ENCODE results near the gene ZNF778. TPM values are rescaled to one million over a fixed set of nuclear protein-coding genes. Genes with fewer than 3 reads are reported as not detected.

The ZNF778 gene
- total and polyA plus RNA-seq, 2 of the 13 experiments (the other 11 are each of a cell fraction or from before 2014, with no cell fraction given): 3.8 to 7.2 TPM

GRCh38 chr16:89200850-89201411, 16.6 kb upstream of the ZNF778 start (continued):
- TF ChIP-seq AFF4 (CRISPR knock-in tag; IDR thresholded peaks at IDR 0.05) (no peak), MYNN (CRISPR knock-in tag; IDR thresholded peaks at IDR 0.05; ENCODE audit: low read depth) (no peak), MAFG (CRISPR knock-in tag; IDR thresholded peaks at IDR 0.05) (no peak), ZBTB37 (CRISPR knock-in tag; IDR thresholded peaks at IDR 0.05) (no peak), ZNF501 (CRISPR knock-in tag; IDR thresholded peaks at IDR 0.05) (no peak), ZBTB39 (CRISPR knock-in tag; IDR thresholded peaks at IDR 0.05) (no peak), TOE1 (CRISPR knock-in tag; IDR thresholded peaks at IDR 0.05) (no peak), ZNF441 (CRISPR knock-in tag; IDR thresholded peaks at IDR 0.05; ENCODE audit: borderline replicate concordance) (no peak), ZNF7 (CRISPR knock-in tag; IDR thresholded peaks at IDR 0.05) (no peak), HNF4A (CRISPR knock-in tag; IDR thresholded peaks at IDR 0.05) (no peak), ZFP62 (CRISPR knock-in tag; IDR thresholded peaks at IDR 0.05) (no peak), FOXA1 (IDR thresholded peaks at IDR 0.05) (no peak), FOXA1 (CRISPR knock-in tag; IDR thresholded peaks at IDR 0.05) (no peak), ZNF367 (CRISPR knock-in tag; IDR thresholded peaks at IDR 0.05; ENCODE audit: borderline replicate concordance) (no peak), ZNF597 (CRISPR knock-in tag; IDR thresholded peaks at IDR 0.05) (no peak), ZNF543 (CRISPR knock-in tag; IDR thresholded peaks at IDR 0.05) (no peak), FOXJ3 (CRISPR knock-in tag; IDR thresholded peaks at IDR 0.05; ENCODE audit: borderline replicate concordance) (no peak), KDM5B (CRISPR knock-in tag; IDR thresholded peaks at IDR 0.05; ENCODE audit: borderline replicate concordance) (no peak), BRD4 (CRISPR knock-in tag; IDR thresholded peaks at IDR 0.05) (no peak)

Measured in HepG2 (cell line).